ENCODE measurements around the gene PUM1. TPM values are rescaled to one million over a fixed set of nuclear protein-coding genes. Genes with fewer than 3 reads are reported as not detected.

PUM1 gene
- total RNA-seq, 4 donors from 2014 or later, result 118 to 191 (median 132) TPM

DNA sequence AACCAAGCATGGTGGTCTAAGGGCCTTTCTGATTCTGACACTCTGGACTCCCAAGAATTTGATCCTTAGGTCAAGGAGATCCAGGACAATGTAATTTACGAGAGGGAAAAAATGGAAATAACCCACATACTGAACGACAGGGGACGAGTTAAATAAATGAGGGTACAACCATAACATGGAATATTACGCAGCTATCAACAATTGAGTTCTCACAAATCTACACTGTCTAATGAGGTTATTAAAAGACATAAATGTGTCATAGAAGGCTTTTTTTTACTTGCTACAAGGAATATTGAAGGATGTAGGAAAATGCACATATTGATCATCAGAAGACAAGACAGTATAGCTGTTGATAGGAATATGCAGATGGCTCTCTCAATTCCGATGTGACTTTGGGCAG is 180.8 kb downstream of the PUM1 start:
- TF ChIP-seq POLR2A (IDR thresholded peaks at IDR 0.05), result no peak
- TF ChIP-seq, protein P1, sequence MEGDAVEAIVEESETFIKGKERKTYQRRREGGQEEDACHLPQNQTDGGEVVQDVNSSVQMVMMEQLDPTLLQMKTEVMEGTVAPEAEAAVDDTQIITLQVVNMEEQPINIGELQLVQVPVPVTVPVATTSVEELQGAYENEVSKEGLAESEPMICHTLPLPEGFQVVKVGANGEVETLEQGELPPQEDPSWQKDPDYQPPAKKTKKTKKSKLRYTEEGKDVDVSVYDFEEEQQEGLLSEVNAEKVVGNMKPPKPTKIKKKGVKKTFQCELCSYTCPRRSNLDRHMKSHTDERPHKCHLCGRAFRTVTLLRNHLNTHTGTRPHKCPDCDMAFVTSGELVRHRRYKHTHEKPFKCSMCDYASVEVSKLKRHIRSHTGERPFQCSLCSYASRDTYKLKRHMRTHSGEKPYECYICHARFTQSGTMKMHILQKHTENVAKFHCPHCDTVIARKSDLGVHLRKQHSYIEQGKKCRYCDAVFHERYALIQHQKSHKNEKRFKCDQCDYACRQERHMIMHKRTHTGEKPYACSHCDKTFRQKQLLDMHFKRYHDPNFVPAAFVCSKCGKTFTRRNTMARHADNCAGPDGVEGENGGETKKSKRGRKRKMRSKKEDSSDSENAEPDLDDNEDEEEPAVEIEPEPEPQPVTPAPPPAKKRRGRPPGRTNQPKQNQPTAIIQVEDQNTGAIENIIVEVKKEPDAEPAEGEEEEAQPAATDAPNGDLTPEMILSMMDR (IDR thresholded peaks at IDR 0.05), result no peak
- Histone ChIP-seq H3K4me3 (replicated peaks in 1 of 3) (no peak overlapping the region), H3K27ac (no peak overlapping the region), H3K9me3 (no peaks in the 10 kb centered on the region), H3K36me3 (no peaks in the 10 kb centered on the region), H3K27me3 (no peaks in the 10 kb centered on the region), H3K4me1 (peaks cover 9 to 12% of the 10 kb centered on the region in 2 donors)
- DNase-seq, result no peak
- intact Hi-C loops (cut with DNase I), result no loop called here
- 95% methylated on average over 5 of the region's 5 CpGs for WGBS, 2 donors

DNA sequence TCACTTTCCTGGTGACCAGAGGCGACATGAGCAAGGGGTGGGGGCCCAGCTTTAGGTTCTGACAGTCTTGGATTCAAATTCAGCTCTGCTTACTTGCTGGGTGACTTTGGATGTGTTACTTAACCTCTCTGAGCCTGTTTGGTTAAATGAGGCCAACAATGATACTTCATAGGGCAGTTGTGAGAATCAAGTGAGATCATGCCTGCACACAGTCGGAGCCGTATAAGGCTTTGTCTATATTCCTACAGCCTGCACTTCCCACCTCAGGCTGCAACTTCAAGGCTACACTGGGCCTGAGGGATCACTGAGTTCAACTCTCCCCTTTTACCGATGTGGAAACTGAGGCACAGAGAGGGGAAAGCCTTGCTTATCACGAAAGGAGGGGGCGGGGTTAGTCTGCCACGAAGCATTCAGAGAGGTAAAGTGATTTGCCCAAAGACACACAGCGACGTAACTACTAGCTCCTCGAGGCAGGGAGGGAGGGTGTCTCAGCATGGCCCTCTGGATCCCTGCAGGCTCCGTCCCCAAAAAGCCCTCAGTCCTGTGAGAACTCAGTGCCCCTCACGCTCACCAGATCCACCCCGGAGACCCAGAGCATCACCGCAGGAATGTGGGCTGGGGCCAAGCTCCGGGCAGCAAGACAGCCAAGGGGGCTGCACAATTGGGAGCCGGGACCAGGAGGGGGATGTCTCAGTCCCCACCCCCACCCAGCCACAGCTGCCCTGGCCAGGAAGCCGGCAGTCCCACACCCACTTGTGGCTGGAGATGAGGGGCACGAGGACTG is 181.9 kb downstream of the PUM1 start:
- Histone ChIP-seq H3K27ac (no peak overlapping the region), H3K4me1 (peaks cover 5 to 6% of the 10 kb centered on the region in 2 donors), H3K27me3 (no peaks in the 10 kb centered on the region), H3K36me3 (no peaks in the 10 kb centered on the region), H3K4me3 (replicated peaks in 1 of 3) (no peak overlapping the region), H3K9me3 (no peaks in the 10 kb centered on the region)
- no peak for DNase-seq
- intact Hi-C loops (cut with DNase I), result no loop called here
- 76 to 79% methylated on average over 9 to 18 of the region's 18 CpGs for WGBS, 2 donors
- TF ChIP-seq, protein P1 (IDR thresholded peaks at IDR 0.05), result no peak
- no peak for TF ChIP-seq POLR2A (IDR thresholded peaks at IDR 0.05)

DNA sequence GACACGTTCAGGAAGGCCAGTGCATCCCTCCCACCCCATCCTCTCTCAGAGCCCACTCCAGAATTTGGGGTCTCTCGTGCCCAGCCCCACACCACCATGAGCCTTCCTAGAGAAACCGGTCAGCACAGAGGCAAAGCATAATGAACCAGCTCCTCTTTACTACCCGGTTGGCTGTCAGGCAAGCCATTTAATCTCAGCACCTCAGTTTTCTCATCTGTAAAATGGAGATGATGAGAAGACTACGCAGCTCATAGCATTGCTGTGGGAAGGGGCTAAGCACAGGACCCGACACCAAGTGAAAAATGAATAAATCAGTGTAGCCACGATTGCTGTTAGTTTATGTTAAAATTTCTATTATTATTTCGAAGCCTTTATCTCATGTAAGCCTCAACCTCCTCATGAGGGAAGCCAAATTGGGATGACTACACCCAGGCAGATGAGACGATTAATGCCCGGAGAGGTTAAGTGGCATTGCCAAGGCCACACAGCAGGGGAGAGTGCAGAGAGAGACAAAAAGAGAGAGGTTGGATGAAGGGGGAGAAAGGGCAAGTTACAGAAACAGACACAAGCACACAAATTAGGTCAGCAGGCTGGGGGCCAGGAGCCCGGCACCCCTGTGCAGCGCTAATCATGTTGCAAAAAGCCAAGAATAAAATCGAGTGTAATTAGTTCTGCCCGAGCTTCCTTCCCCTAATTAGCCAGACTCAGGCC is 182.7 kb downstream of the PUM1 start:
- Histone ChIP-seq H3K4me3 (replicated peaks in 1 of 3) (no peak overlapping the region), H3K9me3 (no peaks in the 10 kb centered on the region), H3K36me3 (no peaks in the 10 kb centered on the region), H3K27me3 (no peaks in the 10 kb centered on the region), H3K27ac (no peak overlapping the region), H3K4me1 (no peaks in the 10 kb centered on the region)
- TF ChIP-seq POLR2A (IDR thresholded peaks at IDR 0.05), result no peak
- TF ChIP-seq, protein P1 (IDR thresholded peaks at IDR 0.05), result no peak
- DNase-seq, result no peak
- intact Hi-C loops (cut with DNase I), result no loop called here
- 86 to 87% methylated on average over 14 of the region's 14 CpGs for WGBS, 2 donors

Small RNA genes lying within 50 kb of the gene (small RNA-seq; reads per million reads assigned to genes)
- gene AL356320.1 (not detected), gene RN7SL371P (not detected)

Other genes with a start within 250 kb of the PUM1 start
- 10 to 100 TPM; 13.2 to 19.5 (median 15.9) TPM for gene SDC3, start 157.0 kb downstream of the PUM1 start, total RNA-seq
- not detected for gene NKAIN1, start 174.2 kb upstream of the PUM1 start, total RNA-seq
- gene SNRNP40, start 231.1 kb upstream of the PUM1 start, total RNA-seq, result 10 to 100 TPM; 39.2 to 63.3 (median 58.7) TPM
- gene ZCCHC17, start 231.3 kb upstream of the PUM1 start, total RNA-seq, result 10 to 100 TPM; 20.0 to 29.8 (median 23.9) TPM

All from thyroid gland (tissue), 4 donors.